Uterus (tissue), 2 donors: ENCODE measurements around the gene DUSP14.
A peak's percentile ranks its signal among the peaks of the same experiment; 100 is the strongest.

Experiments used
- CTCF ChIP-seq, 4 experiments: fragments of 200-600 bp in 2 of 4; fragments of 450-650 bp in 2 of 4; sonication (generic) in 2 of 4; IDR thresholded peaks; one replicate each; pipeline ENCODE4 v1.5.1; 2016 to 2019; ENCODE audit warnings: antibody characterized with exemption in 4 of 4, mild to moderate bottlenecking in 2 of 4, moderate library complexity in 1 of 4
- POLR2A ChIP-seq, 2 donors: fragments of 450-650 bp; IDR thresholded peaks; one replicate each; pipeline ENCODE4 v1.6.1; 2016; ENCODE audit warnings: antibody characterized with exemption in 2 of 2, mild to moderate bottlenecking in 1 of 2, moderate library complexity in 1 of 2

DNA sequence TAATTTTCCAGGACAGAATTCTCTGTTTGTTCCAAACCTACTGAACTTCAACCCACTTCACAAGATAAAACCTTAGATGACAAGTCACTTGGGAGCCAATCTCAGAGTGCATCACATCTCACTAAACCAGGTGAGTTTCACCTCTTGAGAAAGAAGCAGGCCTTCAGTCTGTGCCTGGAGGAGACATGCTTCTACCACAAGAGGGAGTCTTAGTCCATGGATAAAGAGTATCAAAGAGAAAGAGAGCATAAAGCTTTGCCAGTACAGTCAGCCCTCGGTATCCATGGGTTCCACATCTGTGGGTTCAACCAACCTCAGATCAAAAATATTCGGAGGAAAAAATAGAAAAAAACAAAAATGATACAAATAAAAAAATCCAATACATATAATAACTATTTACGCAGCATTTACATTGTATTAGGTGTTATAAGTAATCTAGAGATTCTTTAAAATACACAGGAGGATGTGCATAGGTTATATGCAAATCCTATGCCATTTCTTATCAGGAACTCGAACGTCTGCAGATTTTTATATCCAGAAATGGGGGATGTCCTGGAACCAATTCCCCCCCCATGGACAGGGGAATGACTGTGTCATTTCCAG is 37.7 kb downstream of the DUSP14 start:
- peak in 3 of 4 experiments; percentile 24 to 34 (median 30) for TF ChIP-seq CTCF (IDR thresholded peaks at IDR 0.05)
- TF ChIP-seq POLR2A (IDR thresholded peaks at IDR 0.05): no peak
